K562 (cell line): Measurements from ENCODE around the gene ZMIZ1. TPM values are rescaled to one million over a fixed set of nuclear protein-coding genes. Genes with fewer than 3 reads are reported as not detected.

ENCODE experiments used
- ATAC-seq: fragments of 200-7000 bp; cut with Tn5 transposase; 3 replicates; pipeline ENCODE4 v1.9.1; 2020; ENCODE audit warnings: moderate library complexity
- BruUV-seq: library from RNA; stranded (reverse); fragments of 400-500 nt; replicated peaks from 2 replicates; lab custom pipeline; 2021; lab: Mats Ljungman, UMichigan
- CTCF ChIA-PET: fragments of 300-600 bp; formaldehyde crosslinking; extraction: SDS; loops from one replicate; lab custom pipeline; 2021; ENCODE audit warnings: low intra/inter-chr PET ratio; lab: Yijun Ruan, JAX
- POLR2A ChIA-PET: fragments of 300-600, 350-650 bp; sonication (Branson Sonifier 250); formaldehyde crosslinking; extraction: SDS; loops from one replicate; lab custom pipeline; 2021; ENCODE audit warnings: antibody characterized with exemption, inconsistent platforms; lab: Yijun Ruan, JAX
- DNase-seq, 4 experiments: peaks; one replicate each; pipeline versions ENCODE4 v3.0.0 to v3.0.0-alpha.2; 2011 to 2018; ENCODE audit warnings: low spot score in 3 of 4, mixed read lengths in 3 of 4; ENCODE audit errors: extremely low read depth in 1 of 4
- FAIRE-seq: peaks from 2 replicates; lab custom pipeline; 2011; peaks lifted over from hg19 to GRCh38; lab: Jason Lieb, UNC
- H2AFZ ChIP-seq: 2 replicates; pipeline ENCODE4 v1.6.0; 2011; ENCODE audit warnings: low read depth, low read length, control low read depth, inconsistent platforms
- H3K27ac ChIP-seq: fragments of 200-600 bp; 3 replicates; pipeline ENCODE4 v1.8.0; 2011; ENCODE audit warnings: low read depth, mild to moderate bottlenecking, control low read depth, inconsistent platforms, low read length, moderate library complexity, mixed read lengths; ENCODE audit errors: extremely low read depth
- H3K27me3 ChIP-seq, 2 experiments: fragments of 300-600 bp in 1 of 2; 2 replicates in 1 of 2; 3 replicates in 1 of 2; pipeline versions ENCODE4 v1.6.0 to v1.8.0; 2011; ENCODE audit warnings: inconsistent platforms in 2 of 2, low read length in 2 of 2, mild to moderate bottlenecking in 1 of 2, mixed read lengths in 1 of 2, moderate library complexity in 1 of 2; ENCODE audit not compliant: control insufficient read depth in 2 of 2, insufficient read depth in 2 of 2
- H3K36me3 ChIP-seq: fragments of 300-600 bp; 3 replicates; pipeline ENCODE4 v1.8.0; 2011; ENCODE audit warnings: mild to moderate bottlenecking, low read length, inconsistent platforms; ENCODE audit not compliant: control insufficient read depth, insufficient read depth
- H3K4me1 ChIP-seq, 2 experiments: fragments of 200-600 bp in 1 of 2; replicated peaks in 1 of 2; 2 replicates in 1 of 2; 3 replicates in 1 of 2; pipeline versions ENCODE4 v1.5.1 to v1.8.0; 2011; ENCODE audit warnings: inconsistent platforms in 2 of 2, low read length in 2 of 2, mild to moderate bottlenecking in 1 of 2, mixed read lengths in 1 of 2, moderate library complexity in 1 of 2; ENCODE audit not compliant: control insufficient read depth in 2 of 2, insufficient read depth in 2 of 2
- H3K4me2 ChIP-seq: 2 replicates; pipeline ENCODE4 v1.6.1; 2011; ENCODE audit warnings: low read length, control low read depth, inconsistent platforms, mixed read lengths; ENCODE audit not compliant: insufficient read depth
- H3K4me3 ChIP-seq: fragments of 200-600 bp; sonication (generic), shearing (Covaris generic); 2 replicates; pipeline ENCODE4 v1.5.1; 2016; ENCODE audit warnings: control low read depth, inconsistent platforms
- H3K79me2 ChIP-seq: fragments of 200-600 bp; 3 replicates; pipeline ENCODE4 v1.8.0; 2011; ENCODE audit warnings: low read length, inconsistent platforms; ENCODE audit not compliant: control insufficient read depth, insufficient read depth
- H3K9ac ChIP-seq, 2 experiments: 2 replicates each; pipeline versions ENCODE4 v1.6.0 to v1.6.1; 2011; ENCODE audit warnings: low read depth in 2 of 2, low read length in 2 of 2, control low read depth in 1 of 2, inconsistent platforms in 1 of 2, mild to moderate bottlenecking in 1 of 2, mixed read lengths in 1 of 2; ENCODE audit not compliant: insufficient read depth in 1 of 2
- H3K9me1 ChIP-seq: one replicate; pipeline ENCODE4 v1.6.0; 2011; ENCODE audit warnings: inconsistent platforms, mild to moderate bottlenecking, low read length, moderate library complexity; ENCODE audit not compliant: control insufficient read depth, insufficient read depth
- H3K9me3 ChIP-seq: replicated peaks from 2 replicates; pipeline ENCODE4 v1.5.1; 2011; ENCODE audit warnings: low read depth, low read length, inconsistent platforms; ENCODE audit not compliant: control insufficient read depth, insufficient read depth
- H4K20me1 ChIP-seq: replicated peaks from 2 replicates; pipeline ENCODE4 v1.6.1; 2011; ENCODE audit warnings: low read length, inconsistent platforms, mixed read lengths; ENCODE audit not compliant: control insufficient read depth, insufficient read depth
- CCAR2 ChIP-seq: fragments of 200-400 bp; formaldehyde crosslinking; IDR thresholded peaks from 2 replicates; pipeline ENCODE4 v1.6.1; 2017; ENCODE audit warnings: mild to moderate bottlenecking, low read depth, low read length
- CCNT2 ChIP-seq: IDR thresholded peaks from 2 replicates; pipeline ENCODE4 v1.6.1; 2011; ENCODE audit warnings: borderline replicate concordance, low read depth, mild to moderate bottlenecking, moderate library complexity, mixed read lengths, low read length; ENCODE audit not compliant: insufficient read length; ENCODE audit errors: extremely low read depth
- KAT7 ChIP-seq: sonication (generic); formaldehyde crosslinking; IDR thresholded peaks from 2 replicates; pipeline ENCODE4 v1.8.0; 2022; ENCODE audit warnings: missing genetic modification reagents, mild to moderate bottlenecking, borderline replicate concordance
- PCBP1 ChIP-seq: fragments of 200-400 bp; formaldehyde crosslinking; IDR thresholded peaks from 2 replicates; pipeline ENCODE4 v1.6.1; 2018; ENCODE audit warnings: mild to moderate bottlenecking, low read depth, low read length; ENCODE audit not compliant: poor library complexity, severe bottlenecking
- RAD21 ChIP-seq, 2 experiments: fragments of 250-450 bp in 1 of 2; fragments of 450-650 bp in 1 of 2; sonication (Bioruptor Pico) in 1 of 2; formaldehyde crosslinking in 1 of 2; IDR thresholded peaks in 1 of 2; conservative IDR thresholded peaks in 1 of 2; 2 replicates each; pipeline versions ENCODE4 v1.4.0 to v1.8.0; 2020 to 2022; ENCODE audit warnings: mild to moderate bottlenecking in 2 of 2, moderate library complexity in 1 of 2
- SP2 ChIP-seq: IDR thresholded peaks from 2 replicates; pipeline ENCODE4 v1.6.1; 2011; ENCODE audit warnings: mild to moderate bottlenecking, low read depth, low read length, moderate library complexity; ENCODE audit not compliant: poor library complexity, severe bottlenecking; ENCODE audit errors: extremely low read depth
- SREBF2 ChIP-seq: sonication (generic); formaldehyde crosslinking; IDR thresholded peaks from 2 replicates; pipeline ENCODE4 v1.4.0; 2020; ENCODE audit warnings: mild to moderate bottlenecking, missing genetic modification reagents
- U2AF2 ChIP-seq: fragments of 200-400 bp; formaldehyde crosslinking; optimal IDR thresholded peaks from 2 replicates; pipeline ENCODE3; 2017; ENCODE audit warnings: low read depth, mild to moderate bottlenecking, low read length
- ZNF133 ChIP-seq: fragments of 250-450 bp; sonication (Bioruptor Pico); IDR thresholded peaks from 2 replicates; pipeline ENCODE4 v1.4.0; 2020; ENCODE audit warnings: mild to moderate bottlenecking
- ZNF551 ChIP-seq: fragments of 250-450 bp; sonication (Bioruptor Pico); IDR thresholded peaks from 2 replicates; pipeline ENCODE4 v1.5.0; 2021; ENCODE audit warnings: mild to moderate bottlenecking, moderate library complexity
- WGBS: fragments of 100-300 bp; shearing (Covaris generic); methylation state at CpG from one replicate; pipeline ENCODE4 v1.1.6; 2016; ENCODE audit warnings: low coverage, mixed read lengths; ENCODE audit not compliant: insufficient coverage; ENCODE audit errors: missing lambda C conversion rate; 5-methylcytosine and 5-hydroxymethylcytosine counted together
- in situ Hi-C: fragments of 300-500 bp; cut with MboI; formaldehyde crosslinking; loops from 4 replicates; pipeline ENCODE4 v1.15.0; 2018; ENCODE audit warnings: inconsistent platforms, mixed read lengths
- intact Hi-C: fragments of 100-400 bp; cut with micrococcal nuclease; formaldehyde crosslinking; loops from 2 replicates; pipeline ENCODE4 v1.14.2; 2022
- polyA plus RNA-seq, 8 experiments: library from polyadenylated mRNA; depleted of rRNA in 4 of 8; stranded (reverse) in 5 of 8; unstranded in 3 of 8; fragments of >200 nt; fragmentation: Nextera tagmentation in 2 of 8; fragmentation: Illumina TruSeq in 1 of 8; extraction: Ambion mirVana in 2 of 8; extraction: Trizol in 1 of 8; gene quantifications; 2 replicates each; pipeline versions ENCODE4 v1.2.1 to v1.2.3, GENCODE V29; 2011 to 2014; ENCODE audit warnings: inconsistent platforms in 1 of 8, missing spikeins in 1 of 8
- total RNA-seq, 7 experiments: library from RNA; depleted of rRNA in 6 of 7; stranded (reverse); fragments of >200 nt in 6 of 7; fragmentation: Illumina TruSeq in 2 of 7; extraction: Trizol in 2 of 7; gene quantifications; 2 replicates each; pipeline versions ENCODE4 v1.2.1 to v1.2.3, GENCODE V29; 2011 to 2021; ENCODE audit warnings: low replicate concordance in 1 of 7
- TF ChIP-seq, protein P1 (sequence below), 3 experiments: IDR thresholded peaks in 2 of 3; conservative IDR thresholded peaks in 1 of 3; 2 replicates each; pipeline ENCODE4 v1.5.1; 2011 to 2012; ENCODE audit warnings: low read length in 3 of 3, mild to moderate bottlenecking in 3 of 3, control low read depth in 2 of 3, improper control_type of control experiment in 1 of 3, inconsistent platforms in 1 of 3, low read depth in 1 of 3, mixed read lengths in 1 of 3, moderate library complexity in 1 of 3; ENCODE audit not compliant: insufficient read depth in 2 of 3
- TF ChIP-seq, protein P2 (sequence below): fragments of 250-450 bp; sonication (Bioruptor Pico); IDR thresholded peaks from 2 replicates; pipeline ENCODE4 v1.8.0; 2021; ENCODE audit warnings: moderate library complexity, mild to moderate bottlenecking, inconsistent platforms
- TF ChIP-seq, protein P3 (sequence below): sonication (generic); formaldehyde crosslinking; IDR thresholded peaks from 2 replicates; pipeline ENCODE4 v1.8.0; 2022; ENCODE audit warnings: missing genetic modification reagents, mild to moderate bottlenecking, borderline replicate concordance

Gene ZMIZ1
- total and polyA plus RNA-seq, 9 of the 15 experiments (the other 6 are each of a cell fraction or from before 2014, with no cell fraction given) = 1.0 to 37.3 (median 4.3) TPM

GRCh38 chr10:79142522-79143309 is 74.0 kb downstream of the ZMIZ1 start:
- FAIRE-seq = no peak

More at GRCh38 chr10:79142522-79143309, 74.0 kb downstream of the ZMIZ1 start:
- Histone ChIP-seq H3K27me3 (no peaks in the 10 kb centered on the region), H3K79me2 (no peaks in the 10 kb centered on the region), H2AFZ (no peak overlapping the region)
- POLR2A ChIA-PET = interaction anchor here (0.7 to 3.1 kb wide), 5 partner anchors 10 to 76 kb away, joined by 3 to 19 read pairs (median 3); no protein-coding TSS in a partner anchor
- no TSS peak for BruUV-seq
- TF ChIP-seq ZNF551 (CRISPR knock-in tag) (no peak), CCNT2 (no peak), U2AF2 (no peak), KAT7 (CRISPR knock-in tag) (no peak), SP2 (no peak), PCBP1 (no peak), RAD21 (CRISPR knock-in tag; conservative IDR thresholded peaks at IDR 0.05 in 1 of 2, IDR thresholded peaks at IDR 0.05 in 1 of 2) (peak in 1 of 2 experiments; percentile 29; a peak in 1 of 4 replicates), ZNF133 (CRISPR knock-in tag) (no peak), SREBF2 (no peak), CCAR2 (no peak)
- TF ChIP-seq, protein P1, sequence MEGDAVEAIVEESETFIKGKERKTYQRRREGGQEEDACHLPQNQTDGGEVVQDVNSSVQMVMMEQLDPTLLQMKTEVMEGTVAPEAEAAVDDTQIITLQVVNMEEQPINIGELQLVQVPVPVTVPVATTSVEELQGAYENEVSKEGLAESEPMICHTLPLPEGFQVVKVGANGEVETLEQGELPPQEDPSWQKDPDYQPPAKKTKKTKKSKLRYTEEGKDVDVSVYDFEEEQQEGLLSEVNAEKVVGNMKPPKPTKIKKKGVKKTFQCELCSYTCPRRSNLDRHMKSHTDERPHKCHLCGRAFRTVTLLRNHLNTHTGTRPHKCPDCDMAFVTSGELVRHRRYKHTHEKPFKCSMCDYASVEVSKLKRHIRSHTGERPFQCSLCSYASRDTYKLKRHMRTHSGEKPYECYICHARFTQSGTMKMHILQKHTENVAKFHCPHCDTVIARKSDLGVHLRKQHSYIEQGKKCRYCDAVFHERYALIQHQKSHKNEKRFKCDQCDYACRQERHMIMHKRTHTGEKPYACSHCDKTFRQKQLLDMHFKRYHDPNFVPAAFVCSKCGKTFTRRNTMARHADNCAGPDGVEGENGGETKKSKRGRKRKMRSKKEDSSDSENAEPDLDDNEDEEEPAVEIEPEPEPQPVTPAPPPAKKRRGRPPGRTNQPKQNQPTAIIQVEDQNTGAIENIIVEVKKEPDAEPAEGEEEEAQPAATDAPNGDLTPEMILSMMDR (IDR thresholded peaks at IDR 0.05 in 2 of 3, conservative IDR thresholded peaks at IDR 0.05 in 1 of 3; ENCODE audit: insufficient read depth in 2 of 3, low read depth in 1 of 3, low read length in 3 of 3) = peak in 2 of 3 experiments; percentile 14; a peak in 1 of 6 replicates
- TF ChIP-seq, protein P2, sequence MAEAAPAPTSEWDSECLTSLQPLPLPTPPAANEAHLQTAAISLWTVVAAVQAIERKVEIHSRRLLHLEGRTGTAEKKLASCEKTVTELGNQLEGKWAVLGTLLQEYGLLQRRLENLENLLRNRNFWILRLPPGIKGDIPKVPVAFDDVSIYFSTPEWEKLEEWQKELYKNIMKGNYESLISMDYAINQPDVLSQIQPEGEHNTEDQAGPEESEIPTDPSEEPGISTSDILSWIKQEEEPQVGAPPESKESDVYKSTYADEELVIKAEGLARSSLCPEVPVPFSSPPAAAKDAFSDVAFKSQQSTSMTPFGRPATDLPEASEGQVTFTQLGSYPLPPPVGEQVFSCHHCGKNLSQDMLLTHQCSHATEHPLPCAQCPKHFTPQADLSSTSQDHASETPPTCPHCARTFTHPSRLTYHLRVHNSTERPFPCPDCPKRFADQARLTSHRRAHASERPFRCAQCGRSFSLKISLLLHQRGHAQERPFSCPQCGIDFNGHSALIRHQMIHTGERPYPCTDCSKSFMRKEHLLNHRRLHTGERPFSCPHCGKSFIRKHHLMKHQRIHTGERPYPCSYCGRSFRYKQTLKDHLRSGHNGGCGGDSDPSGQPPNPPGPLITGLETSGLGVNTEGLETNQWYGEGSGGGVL (CRISPR knock-in tag) = no peak
- TF ChIP-seq, protein P3, sequence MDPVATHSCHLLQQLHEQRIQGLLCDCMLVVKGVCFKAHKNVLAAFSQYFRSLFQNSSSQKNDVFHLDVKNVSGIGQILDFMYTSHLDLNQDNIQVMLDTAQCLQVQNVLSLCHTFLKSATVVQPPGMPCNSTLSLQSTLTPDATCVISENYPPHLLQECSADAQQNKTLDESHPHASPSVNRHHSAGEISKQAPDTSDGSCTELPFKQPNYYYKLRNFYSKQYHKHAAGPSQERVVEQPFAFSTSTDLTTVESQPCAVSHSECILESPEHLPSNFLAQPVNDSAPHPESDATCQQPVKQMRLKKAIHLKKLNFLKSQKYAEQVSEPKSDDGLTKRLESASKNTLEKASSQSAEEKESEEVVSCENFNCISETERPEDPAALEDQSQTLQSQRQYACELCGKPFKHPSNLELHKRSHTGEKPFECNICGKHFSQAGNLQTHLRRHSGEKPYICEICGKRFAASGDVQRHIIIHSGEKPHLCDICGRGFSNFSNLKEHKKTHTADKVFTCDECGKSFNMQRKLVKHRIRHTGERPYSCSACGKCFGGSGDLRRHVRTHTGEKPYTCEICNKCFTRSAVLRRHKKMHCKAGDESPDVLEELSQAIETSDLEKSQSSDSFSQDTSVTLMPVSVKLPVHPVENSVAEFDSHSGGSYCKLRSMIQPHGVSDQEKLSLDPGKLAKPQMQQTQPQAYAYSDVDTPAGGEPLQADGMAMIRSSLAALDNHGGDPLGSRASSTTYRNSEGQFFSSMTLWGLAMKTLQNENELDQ (CRISPR knock-in tag) = no peak
- TF ChIP-seq, all 486 proteins: peak for 2
- 84% methylated on average over 13 of the region's 13 CpGs for whole genome bisulfite sequencing
- H3K9me3 ChIP-seq = no peaks in the 10 kb centered on the region
- H3K36me3 ChIP-seq = peaks cover 44% of the 10 kb centered on the region; the same call in 2 of the 3 replicates
- DNase-seq (no peak), ATAC-seq (no peak)
- H3K27ac ChIP-seq = no peak overlapping the region
- no peak overlapping the region for H3K4me2 ChIP-seq
- no peak overlapping the region for H3K4me3 ChIP-seq
- in situ Hi-C loops = no loop called here
- H3K9me1 ChIP-seq = peaks cover 8% of the 10 kb centered on the region
- peaks cover 59 to 71% of the 10 kb centered on the region in 2 experiments for H3K4me1 ChIP-seq
- CTCF ChIA-PET = no interaction called here
- no peaks in the 10 kb centered on the region for H4K20me1 ChIP-seq
- intact Hi-C loops = no loop called here
- peak overlapping the region in 1 of 2 experiments; percentile 47; a peak in 2 of 4 replicates for H3K9ac ChIP-seq
